Measurements from ENCODE around the gene STX1B.
"Not testable (repeated sequence)": the region's sequence is repeated elsewhere in the genome, so short reads cannot be mapped to it uniquely, and the experiment has no call there.

Gene STX1B

DNA sequence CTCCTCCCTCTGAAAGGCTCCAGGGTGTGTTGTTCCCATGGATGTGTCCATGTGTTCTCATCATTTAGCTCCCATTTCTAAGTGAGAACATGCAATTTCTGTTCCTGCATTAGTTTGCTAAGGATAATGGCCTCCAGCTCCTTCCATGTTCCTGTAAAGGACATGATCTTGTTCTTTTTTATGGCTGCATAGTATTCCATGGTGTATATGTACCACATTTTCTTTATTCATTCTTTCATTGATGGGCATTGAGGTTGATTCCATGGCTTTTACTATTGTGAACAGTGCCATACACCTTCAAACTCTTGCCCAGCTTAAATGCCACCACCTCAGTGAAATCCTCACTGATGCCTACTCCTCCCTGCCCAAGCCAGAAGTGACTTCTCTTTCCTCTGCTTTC is 66.1 kb downstream of the STX1B start:
- in situ Hi-C loops (cut with MboI; ENCODE audit: low pct_unique_long_range_greater_than_20kb, low sequenced_read_pairs) = no loop called here
- no peak for DNase-seq

DNA sequence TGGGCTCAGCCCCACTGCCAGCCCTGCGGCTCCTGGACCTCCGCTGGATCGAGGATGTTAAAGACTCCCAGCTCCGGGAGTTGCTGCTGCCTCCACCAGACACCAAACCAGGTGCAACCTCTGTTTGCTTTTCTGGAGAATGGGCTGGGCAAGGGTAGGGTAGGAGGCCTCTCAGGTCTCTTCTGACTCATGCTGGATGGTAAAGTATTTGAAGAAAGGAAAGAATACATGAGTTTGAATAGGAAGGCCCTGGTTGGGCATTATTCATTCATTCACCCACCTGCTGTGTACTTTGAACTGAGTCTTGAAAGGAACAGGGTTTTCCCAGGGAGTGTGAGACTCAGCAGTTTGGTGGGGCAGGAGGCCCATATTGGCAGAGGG is 68.0 kb downstream of the STX1B start:
- in situ Hi-C loops (cut with MboI; ENCODE audit: low pct_unique_long_range_greater_than_20kb, low sequenced_read_pairs) = no loop called here
- DNase-seq = no peak

DNA sequence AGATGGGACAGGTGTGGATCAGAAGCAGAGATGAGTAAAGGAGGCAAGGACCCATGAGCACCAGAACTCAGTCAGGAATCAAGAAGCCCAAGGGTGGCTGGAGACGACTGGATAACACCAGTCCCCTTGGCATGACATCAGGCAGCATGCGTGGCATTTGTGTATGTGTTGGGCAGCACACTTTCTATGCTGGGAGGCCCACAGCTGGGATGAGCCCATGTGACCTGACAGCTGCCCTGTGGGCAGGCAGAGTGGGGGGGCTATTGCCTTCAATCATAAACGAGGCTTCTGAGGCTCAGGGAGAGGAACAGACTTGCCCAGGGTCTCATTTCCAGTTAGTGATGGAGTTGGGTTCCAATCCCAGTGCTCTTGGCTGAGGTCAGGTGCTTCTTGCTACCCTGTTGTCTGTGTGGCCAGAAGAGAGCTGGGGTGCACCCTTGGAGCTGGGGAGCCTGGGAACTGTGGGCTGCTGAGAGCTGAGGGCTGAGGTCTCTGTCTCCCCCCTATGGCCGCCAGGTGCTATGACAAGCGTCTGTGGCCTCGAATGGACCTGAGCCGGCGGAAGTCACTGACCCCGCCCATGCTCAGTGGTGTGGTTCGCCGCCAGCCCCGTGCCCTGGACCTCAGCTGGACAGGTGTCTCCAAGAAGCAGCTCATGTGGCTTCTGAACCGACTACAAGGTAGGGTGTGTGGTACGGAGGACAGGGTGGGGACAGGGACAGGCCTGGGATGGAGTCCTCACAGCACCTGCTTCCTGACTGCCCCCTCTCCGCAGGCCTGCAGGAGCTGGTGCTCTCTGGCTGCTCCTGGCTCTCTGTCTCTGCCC is 68.6 kb downstream of the STX1B start:
- in situ Hi-C loops (cut with MboI; ENCODE audit: low pct_unique_long_range_greater_than_20kb, low sequenced_read_pairs) = no loop called here
- peak; percentile 79 for DNase-seq

DNA sequence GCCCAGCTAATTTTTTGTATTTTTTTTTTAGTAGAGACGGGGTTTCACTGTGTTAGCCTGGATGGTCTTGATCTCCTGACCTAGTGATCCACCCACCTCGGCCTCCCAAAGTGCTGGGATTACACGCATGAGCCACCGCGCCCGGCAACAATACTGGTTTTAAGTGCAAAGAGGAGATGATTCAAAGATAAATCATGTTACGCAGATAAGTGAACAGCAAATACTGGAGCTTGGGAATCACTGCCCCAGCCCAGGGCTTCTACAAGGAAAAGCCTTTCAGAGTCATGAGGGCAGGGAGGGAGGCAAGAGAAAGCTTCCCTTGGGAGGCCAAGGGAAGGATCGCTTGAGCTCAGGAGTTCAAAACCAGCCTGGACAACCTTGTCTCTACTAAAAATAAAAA is 70.9 kb downstream of the STX1B start:
- in situ Hi-C loops (cut with MboI; ENCODE audit: low pct_unique_long_range_greater_than_20kb, low sequenced_read_pairs) = not testable (repeated sequence)

More for the DNA sequence above, 70.9 kb downstream of the STX1B start:
- DNase-seq = not testable (repeated sequence)

Measured in KBM-7 (cell line).